B cell (primary cell): ENCODE results near the gene VPS25. TPM values are rescaled to one million over a fixed set of nuclear protein-coding genes. Genes with fewer than 3 reads are reported as not detected.

ENCODE experiments used
- ATAC-seq: fragments of 200-7000 bp; cut with Tn5 transposase; one replicate; pipeline ENCODE4 v1.10.0; 2021; ENCODE audit warnings: low read depth, mild to moderate bottlenecking, moderate number of reproducible peaks, moderate library complexity
- CTCF ChIA-PET: fragments of 350-600 bp; sonication (Branson Sonifier 250); formaldehyde crosslinking; loops from one replicate; lab custom pipeline; 2021; ENCODE audit warnings: antibody characterized with exemption, inconsistent platforms; lab: Charles Lee
- POLR2A ChIA-PET: fragments of 350-600 bp; sonication (Branson Sonifier 250); formaldehyde crosslinking; loops from one replicate; lab custom pipeline; 2021; ENCODE audit warnings: antibody characterized with exemption; lab: Charles Lee
- DNase-seq: peaks from one replicate; pipeline ENCODE4 v3.0.0; 2013
- H2AFZ ChIP-seq: 2 replicates; pipeline ENCODE4 v1.6.1; 2012; ENCODE audit warnings: mild to moderate bottlenecking, low read depth, low read length; ENCODE audit not compliant: insufficient read depth, poor library complexity, severe bottlenecking
- H3K27ac ChIP-seq, 2 donors: 1 replicate in 1 of 2; 2 replicates in 1 of 2; pipeline ENCODE4 v1.5.1; 2012 to 2013; ENCODE audit warnings: low read length in 2 of 2, mild to moderate bottlenecking in 2 of 2, moderate library complexity in 1 of 2
- H3K27me3 ChIP-seq, 4 experiments: fragments of 200-600 bp in 1 of 4; sonication (generic) in 1 of 4; replicated peaks in 1 of 4; 1 replicate in 2 of 4; 2 replicates in 2 of 4; pipeline versions ENCODE4 v1.6.1 to v1.7.0; 2013 to 2016; ENCODE audit warnings: low read length in 3 of 4, mild to moderate bottlenecking in 2 of 4, mixed read lengths in 1 of 4, moderate library complexity in 1 of 4; ENCODE audit not compliant: insufficient read depth in 4 of 4, control insufficient read depth in 3 of 4; ENCODE audit errors: control extremely low read depth in 1 of 4
- H3K36me3 ChIP-seq, 2 experiments: replicated peaks in 1 of 2; 1 replicate in 1 of 2; 2 replicates in 1 of 2; pipeline versions ENCODE4 v1.6.1 to v1.7.1; 2013; ENCODE audit warnings: low read length in 1 of 2; ENCODE audit not compliant: insufficient read depth in 2 of 2, control insufficient read depth in 1 of 2; ENCODE audit errors: control extremely low read depth in 1 of 2, extremely low read depth in 1 of 2
- H3K4me1 ChIP-seq, 2 donors: fragments of 200-600 bp in 1 of 2; sonication (generic) in 1 of 2; 1 replicate in 1 of 2; 2 replicates in 1 of 2; pipeline versions ENCODE4 v1.5.1 to v1.6.1; 2013 to 2017; ENCODE audit warnings: low read length in 2 of 2; ENCODE audit not compliant: control insufficient read depth in 2 of 2, insufficient read depth in 2 of 2
- H3K4me2 ChIP-seq: replicated peaks from 2 replicates; pipeline ENCODE3; 2012; ENCODE audit warnings: mild to moderate bottlenecking, low read depth, low read length; ENCODE audit not compliant: poor library complexity, severe bottlenecking
- H3K4me3 ChIP-seq, 5 experiments: fragments of 200-600 bp in 1 of 5; sonication (generic) in 1 of 5; 1 replicate in 3 of 5; 2 replicates in 2 of 5; pipeline versions ENCODE4 v1.5.1 to v1.7.0; 2011 to 2016; ENCODE audit warnings: low read length in 4 of 5, mild to moderate bottlenecking in 4 of 5, low read depth in 2 of 5, control low read depth in 1 of 5, moderate library complexity in 1 of 5; ENCODE audit not compliant: insufficient read depth in 1 of 5; ENCODE audit errors: control extremely low read depth in 1 of 5, extremely low read depth in 1 of 5
- H3K79me2 ChIP-seq: fragments of 200-600 bp; sonication (generic); one replicate; pipeline ENCODE4 v1.6.0; 2016; ENCODE audit warnings: low read length; ENCODE audit not compliant: control insufficient read depth, insufficient read depth
- H3K9ac ChIP-seq: fragments of 200-600 bp; sonication (generic); 2 replicates; pipeline ENCODE4 v1.6.1; 2017; ENCODE audit warnings: mild to moderate bottlenecking, low read length, moderate library complexity
- H3K9me3 ChIP-seq, 3 donors: one replicate each; pipeline versions ENCODE4 v1.6.1 to v1.7.1; 2013; ENCODE audit warnings: low read length in 2 of 3; ENCODE audit not compliant: control insufficient read depth in 2 of 3, insufficient read depth in 1 of 3; ENCODE audit errors: control extremely low read depth in 1 of 3
- H4K20me1 ChIP-seq: 2 replicates; pipeline ENCODE4 v1.6.0; 2012; ENCODE audit warnings: mild to moderate bottlenecking, low read length; ENCODE audit not compliant: insufficient read depth, control insufficient read depth, poor library complexity, severe bottlenecking
- H3K27ac Mint-ChIP-seq: one replicate; pipeline ENCODE4 v1.8.0; 2021; ENCODE audit warnings: mixed read lengths
- H3K27me3 Mint-ChIP-seq: one replicate; pipeline ENCODE4 v1.8.0; 2021; ENCODE audit warnings: mixed read lengths
- H3K4me1 Mint-ChIP-seq: one replicate; pipeline ENCODE4 v1.8.0; 2021; ENCODE audit warnings: mixed read lengths
- H3K4me3 Mint-ChIP-seq: one replicate; pipeline ENCODE4 v1.8.0; 2021; ENCODE audit warnings: mixed read lengths
- H3K9me3 Mint-ChIP-seq: one replicate; pipeline ENCODE4 v1.8.0; 2022; ENCODE audit warnings: mixed read lengths; ENCODE audit not compliant: insufficient read depth
- CTCF ChIP-seq: fragments of 200-600 bp; IDR thresholded peaks from one replicate; pipeline ENCODE4 v1.8.0; 2022; ENCODE audit warnings: antibody characterized with exemption, mild to moderate bottlenecking
- EZH2 ChIP-seq: IDR thresholded peaks from 2 replicates; pipeline ENCODE4 v1.6.1; 2012; ENCODE audit warnings: borderline replicate concordance, low read depth, mild to moderate bottlenecking, moderate library complexity, low read length; ENCODE audit not compliant: insufficient read depth, poor library complexity, severe bottlenecking
- WGBS: methylation state at CpG from one replicate; pipeline ENCODE4 v1.1.5; 2013; ENCODE audit warnings: missing lambda C conversion rate; ENCODE audit not compliant: insufficient coverage; 5-methylcytosine and 5-hydroxymethylcytosine counted together
- intact Hi-C: fragments of 100-400 bp; cut with micrococcal nuclease; formaldehyde crosslinking; loops from one replicate; pipeline ENCODE4 v1.10.0; 2022
- polyA plus RNA-seq: library from polyadenylated mRNA; depleted of rRNA; stranded (reverse); fragments of >200 nt; gene quantifications from 2 replicates; pipeline ENCODE4 v1.2.3, GENCODE V29; 2012
- total RNA-seq, 2 donors: library from RNA; stranded (reverse); fragments of 120-200 nt in 1 of 2; gene quantifications; 1 replicate in 1 of 2; 2 replicates in 1 of 2; pipeline versions ENCODE4 v1.2.3 to v1.2.4, GENCODE V29; 2013 to 2022

The VPS25 gene
- total and polyA plus RNA-seq, 2 donors (not counting 1 experiment from before 2014, with no cell fraction given) = 38.7 to 40.5 TPM

GRCh38 chr17:42748908-42749798, 24.1 kb upstream of the VPS25 start:
- Histone ChIP-seq H3K4me2 (no peak overlapping the region), H3K4me3 (no peak overlapping the region), H3K9ac (no peak overlapping the region), H3K36me3 (no peaks in the 10 kb centered on the region), H3K4me1 (peaks cover 7 to 10% of the 10 kb centered on the region in 2 donors), H3K9me3 (no peaks in the 10 kb centered on the region), H4K20me1 (no peaks in the 10 kb centered on the region), H3K79me2 (peaks cover 11% of the 10 kb centered on the region), H3K27me3 (peaks cover 0 to 19% (median 3%) of the 10 kb centered on the region in 4 experiments), H3K27ac (no peak overlapping the region), H2AFZ (no peak overlapping the region)
- Mint-ChIP-seq H3K27ac (no peak overlapping the region), H3K9me3 (no peaks in the 10 kb centered on the region), H3K4me3 (no peak overlapping the region), H3K27me3 (peaks cover 27% of the 10 kb centered on the region), H3K4me1 (peaks cover 10% of the 10 kb centered on the region)
- ChIA-PET POLR2A (no interaction called here), CTCF (interaction anchor here (1.2 to 1.4 kb wide), 3 partner anchors 12 to 16 kb away, joined by 4 to 6 read pairs (median 5); partner anchors contain the start of gene RAMP2)
- no peak for ATAC-seq
- intact Hi-C loops = loop anchor here (10.0 kb wide), 1 partner anchor 736 kb away; the partner anchor contains the start of gene DHX8
- DNase-seq = no peak
- 94% methylated on average over 11 of the region's 11 CpGs for WGBS
- TF ChIP-seq EZH2 = no peak
- TF ChIP-seq CTCF = no peak
